CD4-positive, CD25-positive, alpha-beta regulatory T cell (primary cell): Measurements from ENCODE around the gene SBF1. TPM values are rescaled to one million over a fixed set of nuclear protein-coding genes. Genes with fewer than 3 reads are reported as not detected.

Source experiments
- ATAC-seq, 2 donors: fragments of 150-1000 bp; cut with Tn5 transposase; one replicate each; pipeline ENCODE4 v1.10.0; 2021; ENCODE audit warnings: low read depth in 2 of 2, moderate number of reproducible peaks in 2 of 2, moderate library complexity in 1 of 2
- DNase-seq, 3 donors: peaks; one replicate each; pipeline versions ENCODE4 v3.0.0 to v3.0.0-alpha.2; 2012 to 2022; ENCODE audit warnings: mixed read lengths in 1 of 3
- H3K27ac ChIP-seq: one replicate; pipeline ENCODE4 v1.7.0; 2013; ENCODE audit warnings: mild to moderate bottlenecking, low read length; ENCODE audit not compliant: insufficient read depth, poor library complexity, severe bottlenecking
- H3K27me3 ChIP-seq: one replicate; pipeline ENCODE4 v1.7.0; 2013; ENCODE audit warnings: low read length; ENCODE audit not compliant: control insufficient read depth, insufficient read depth
- H3K36me3 ChIP-seq: one replicate; pipeline ENCODE4 v1.7.0; 2013; ENCODE audit warnings: mild to moderate bottlenecking, low read length, moderate library complexity; ENCODE audit not compliant: control insufficient read depth, insufficient read depth
- H3K4me1 ChIP-seq: 2 replicates; pipeline ENCODE4 v1.7.0; 2013; ENCODE audit warnings: mild to moderate bottlenecking, low read length; ENCODE audit not compliant: insufficient read depth, control insufficient read depth, poor library complexity, severe bottlenecking
- H3K4me3 ChIP-seq: one replicate; pipeline ENCODE4 v1.7.0; 2013; ENCODE audit warnings: low read depth, mild to moderate bottlenecking, low read length, moderate library complexity
- H3K9me3 ChIP-seq, 2 experiments: 1 replicate in 1 of 2; 2 replicates in 1 of 2; pipeline ENCODE4 v1.7.0; 2013; ENCODE audit warnings: low read length in 2 of 2, mild to moderate bottlenecking in 1 of 2, moderate library complexity in 1 of 2; ENCODE audit not compliant: control insufficient read depth in 2 of 2
- H3K27ac Mint-ChIP-seq, 3 donors: one replicate each; pipeline ENCODE4 v1.8.0; 2020 to 2022; ENCODE audit warnings: mild to moderate bottlenecking in 3 of 3, mixed read lengths in 3 of 3, moderate library complexity in 2 of 3
- H3K27me3 Mint-ChIP-seq: one replicate; pipeline ENCODE4 v1.8.0; 2022; ENCODE audit warnings: mild to moderate bottlenecking, mixed read lengths
- H3K36me3 Mint-ChIP-seq: one replicate; pipeline ENCODE4 v1.8.0; 2020; ENCODE audit warnings: mixed read lengths
- H3K4me1 Mint-ChIP-seq, 4 donors: one replicate each; pipeline ENCODE4 v1.8.0; 2020 to 2022; ENCODE audit warnings: mixed read lengths in 4 of 4, mild to moderate bottlenecking in 1 of 4
- H3K4me3 Mint-ChIP-seq, 4 donors: one replicate each; pipeline ENCODE4 v1.8.0; 2020 to 2022; ENCODE audit warnings: mild to moderate bottlenecking in 4 of 4, mixed read lengths in 4 of 4, moderate library complexity in 3 of 4
- H3K9me3 Mint-ChIP-seq, 7 donors: one replicate each; pipeline ENCODE4 v1.8.0; 2020 to 2022; ENCODE audit warnings: mixed read lengths in 7 of 7, mild to moderate bottlenecking in 3 of 7, moderate library complexity in 2 of 7
- polyA plus RNA-seq, 4 donors: library from polyadenylated mRNA; unstranded; fragments of 300-500 nt; fragmentation: Illumina TruSeq; gene quantifications; one replicate each; pipeline ENCODE4 v1.2.3, GENCODE V29; 2021
- total RNA-seq: library from RNA; stranded (reverse); gene quantifications from one replicate; pipeline ENCODE4 v1.2.3, GENCODE V29; 2022

SBF1 gene
- total and polyA plus RNA-seq, 5 donors from 2014 or later, result 16.2 to 220 (median 18.0) TPM

DNA sequence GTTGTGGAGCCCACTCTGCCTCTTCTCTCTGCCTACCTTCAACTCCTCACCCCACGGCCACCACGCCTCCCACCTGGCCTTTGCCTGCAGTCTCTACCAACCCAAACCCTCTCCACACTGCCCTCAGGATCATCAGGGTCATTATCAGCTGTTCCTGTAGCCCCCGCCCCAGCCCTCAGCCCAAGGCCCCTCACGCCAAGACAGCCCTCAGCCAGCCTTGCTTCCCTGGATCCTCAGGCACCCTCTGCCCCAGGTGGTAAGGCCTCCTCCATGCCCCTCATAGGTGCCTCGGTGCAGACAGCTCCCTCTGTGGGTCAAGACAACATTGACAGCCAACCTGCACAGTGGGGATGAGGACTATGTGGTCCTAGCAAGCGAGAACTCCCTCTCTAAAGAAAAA lies 1.7 kb downstream of the SBF1 start:
- peak overlapping the region; percentile 85 for H3K4me3 ChIP-seq
- no peak for ATAC-seq

GRCh38 chr22:50471962-50472361 lies 2.9 kb downstream of the SBF1 start:
- Mint-ChIP-seq H3K4me3 (peak overlapping the region; percentile 90 to 98 (median 96)), H3K36me3 (peaks cover 6% of the 10 kb centered on the region), H3K9me3 (no peaks in the 10 kb centered on the region), H3K27me3 (no peaks in the 10 kb centered on the region), H3K27ac (peak overlapping the region; percentile 78 to 93 (median 88)), H3K4me1 (peaks cover 0 to 72% (median 34%) of the 10 kb centered on the region in 4 donors)
- Histone ChIP-seq H3K27me3 (no peaks in the 10 kb centered on the region), H3K27ac (peak overlapping the region; percentile 86), H3K9me3 (no peaks in the 10 kb centered on the region), H3K4me1 (peaks cover 69% of the 10 kb centered on the region), H3K4me3 (peak overlapping the region; percentile 57), H3K36me3 (peaks cover 11% of the 10 kb centered on the region)
- DNase-seq, result no peak
- ATAC-seq, result no peak

More for the DNA sequence above, 1.7 kb downstream of the SBF1 start:
- H3K27me3 ChIP-seq, result no peaks in the 10 kb centered on the region
- H3K4me1 Mint-ChIP-seq, result peaks cover 0 to 67% (median 33%) of the 10 kb centered on the region in 4 donors
- peaks cover under 1% of the 10 kb centered on the region for H3K36me3 ChIP-seq
- H3K9me3 Mint-ChIP-seq, result no peaks in the 10 kb centered on the region
- peaks cover 69% of the 10 kb centered on the region for H3K4me1 ChIP-seq
- peaks cover 5% of the 10 kb centered on the region for H3K36me3 Mint-ChIP-seq
- DNase-seq, result peak; percentile 44 to 76 (median 55)
- no peaks in the 10 kb centered on the region for H3K27me3 Mint-ChIP-seq
- H3K27ac ChIP-seq, result peak overlapping the region; percentile 86
- peak overlapping the region; percentile 93 to 99 (median 97) for H3K27ac Mint-ChIP-seq
- no peaks in the 10 kb centered on the region for H3K9me3 ChIP-seq
- H3K4me3 Mint-ChIP-seq, result peak overlapping the region; percentile 95 to 98 (median 97)

DNA sequence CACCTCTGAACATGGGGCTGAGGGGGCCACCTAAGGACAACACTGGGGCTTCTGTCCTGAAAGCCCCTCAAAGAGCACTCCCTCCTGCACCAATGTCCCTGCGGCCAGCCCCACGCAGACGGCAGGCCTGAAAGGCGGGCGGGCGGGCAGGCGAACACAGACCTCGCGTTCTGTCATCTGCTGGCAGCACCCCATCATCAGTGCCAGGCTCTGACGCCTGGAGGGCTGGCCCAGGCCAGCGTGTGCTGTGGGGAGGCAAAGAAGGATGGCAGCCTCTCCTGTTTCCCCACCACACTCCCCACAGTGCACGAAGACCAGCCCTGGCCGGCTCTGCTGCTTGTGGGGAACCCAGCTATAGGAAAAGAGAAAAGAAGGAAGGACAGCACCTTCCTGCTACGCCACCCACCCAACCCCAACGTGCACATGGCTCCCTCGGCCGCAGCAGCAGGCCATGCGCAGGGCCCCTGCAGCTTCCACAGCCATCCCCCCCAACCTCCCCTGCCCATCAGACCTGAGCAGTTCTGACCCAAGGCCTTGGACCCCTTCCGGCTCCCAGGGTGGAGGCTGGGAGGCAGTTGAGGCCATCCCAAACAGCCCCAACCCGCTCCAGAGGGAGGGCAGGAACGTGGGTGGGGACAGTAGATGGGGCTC lies 3.5 kb downstream of the SBF1 start:
- Mint-ChIP-seq H3K4me3 (peak overlapping the region; percentile 90 to 98 (median 96)), H3K27ac (peak overlapping the region; percentile 93 to 96 (median 94)), H3K27me3 (no peaks in the 10 kb centered on the region), H3K9me3 (no peaks in the 10 kb centered on the region), H3K36me3 (peaks cover 9% of the 10 kb centered on the region), H3K4me1 (peaks cover 0 to 78% (median 35%) of the 10 kb centered on the region in 4 donors)
- peaks cover 17% of the 10 kb centered on the region for H3K36me3 ChIP-seq
- ATAC-seq, result no peak
- H3K4me3 ChIP-seq, result no peak overlapping the region
- H3K27ac ChIP-seq, result peak overlapping the region; percentile 86
- no peak for DNase-seq
- no peaks in the 10 kb centered on the region for H3K9me3 ChIP-seq
- H3K27me3 ChIP-seq, result no peaks in the 10 kb centered on the region
- H3K4me1 ChIP-seq, result peaks cover 69% of the 10 kb centered on the region

DNA sequence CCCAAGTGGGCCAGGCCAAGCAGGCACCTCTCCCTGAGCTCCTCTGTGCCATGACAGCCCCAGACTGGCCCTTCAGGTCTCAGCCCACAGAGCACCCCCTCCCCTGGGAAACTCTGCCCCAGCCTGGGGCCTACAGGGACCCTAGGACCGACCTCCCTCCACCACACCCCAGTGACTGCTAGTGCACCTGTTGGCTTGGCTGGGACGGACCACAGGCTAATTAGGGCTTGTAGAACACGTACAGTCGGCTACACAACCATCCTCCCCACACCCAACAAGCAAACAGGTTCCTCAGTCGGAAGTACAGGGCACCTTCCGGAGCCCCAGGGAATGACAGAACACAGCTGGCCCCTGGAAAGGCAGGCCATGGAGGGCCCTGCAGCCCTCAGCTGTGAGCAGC lies 4.3 kb downstream of the SBF1 start:
- Mint-ChIP-seq H3K9me3 (no peaks in the 10 kb centered on the region), H3K27ac (peak overlapping the region; percentile 92 to 96 (median 94)), H3K4me1 (peaks cover 0 to 76% (median 34%) of the 10 kb centered on the region in 4 donors), H3K27me3 (no peaks in the 10 kb centered on the region), H3K36me3 (peaks cover 9% of the 10 kb centered on the region), H3K4me3 (peak overlapping the region; percentile 83 to 98 (median 92))
- Histone ChIP-seq H3K4me3 (peak overlapping the region; percentile 51), H3K36me3 (peaks cover 25% of the 10 kb centered on the region), H3K9me3 (no peaks in the 10 kb centered on the region), H3K27ac (peak overlapping the region; percentile 86), H3K4me1 (peaks cover 68% of the 10 kb centered on the region), H3K27me3 (no peaks in the 10 kb centered on the region)
- DNase-seq (peak in 1 of 3 donors; percentile 47), ATAC-seq (no peak)

GRCh38 chr22:50469377-50470305 lies 5.2 kb downstream of the SBF1 start:
- H3K9me3 Mint-ChIP-seq, result no peaks in the 10 kb centered on the region
- ATAC-seq, result peak; percentile 89 to 92
- peak; percentile 96 to 100 (median 97) for DNase-seq
- no peaks in the 10 kb centered on the region for H3K27me3 Mint-ChIP-seq
- Histone ChIP-seq H3K27me3 (no peaks in the 10 kb centered on the region), H3K27ac (peak overlapping the region; percentile 86), H3K4me3 (peak overlapping the region; percentile 51), H3K36me3 (peaks cover 33% of the 10 kb centered on the region), H3K4me1 (peaks cover 62% of the 10 kb centered on the region), H3K9me3 (no peaks in the 10 kb centered on the region)
- peaks cover 0 to 72% (median 33%) of the 10 kb centered on the region in 4 donors for H3K4me1 Mint-ChIP-seq
- peaks cover 9% of the 10 kb centered on the region for H3K36me3 Mint-ChIP-seq
- peak overlapping the region; percentile 83 to 98 (median 92) for H3K4me3 Mint-ChIP-seq
- peak overlapping the region; percentile 92 to 96 (median 94) for H3K27ac Mint-ChIP-seq

DNA sequence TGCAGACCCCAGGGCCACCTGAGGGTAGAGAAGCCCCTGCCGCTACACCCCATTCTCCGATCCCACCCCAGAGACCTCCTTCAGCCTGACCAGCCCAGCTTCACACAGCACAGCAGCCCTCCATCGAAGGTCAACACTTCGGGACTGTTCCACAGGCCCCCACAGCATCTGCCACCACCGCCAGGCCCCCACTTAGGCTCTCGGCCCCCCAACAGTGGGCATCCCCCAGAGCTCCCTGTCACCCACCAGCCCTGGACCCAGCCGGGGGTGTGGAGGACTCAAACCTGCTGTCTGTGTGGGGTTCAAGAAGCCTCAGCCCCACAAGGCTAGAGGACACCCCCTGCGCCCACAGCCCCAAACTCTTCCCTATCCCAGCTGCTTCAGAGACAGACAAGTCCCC lies 6.2 kb downstream of the SBF1 start:
- DNase-seq, result no peak
- peaks cover 12% of the 10 kb centered on the region for H3K36me3 Mint-ChIP-seq
- no peaks in the 10 kb centered on the region for H3K27me3 Mint-ChIP-seq

DNA sequence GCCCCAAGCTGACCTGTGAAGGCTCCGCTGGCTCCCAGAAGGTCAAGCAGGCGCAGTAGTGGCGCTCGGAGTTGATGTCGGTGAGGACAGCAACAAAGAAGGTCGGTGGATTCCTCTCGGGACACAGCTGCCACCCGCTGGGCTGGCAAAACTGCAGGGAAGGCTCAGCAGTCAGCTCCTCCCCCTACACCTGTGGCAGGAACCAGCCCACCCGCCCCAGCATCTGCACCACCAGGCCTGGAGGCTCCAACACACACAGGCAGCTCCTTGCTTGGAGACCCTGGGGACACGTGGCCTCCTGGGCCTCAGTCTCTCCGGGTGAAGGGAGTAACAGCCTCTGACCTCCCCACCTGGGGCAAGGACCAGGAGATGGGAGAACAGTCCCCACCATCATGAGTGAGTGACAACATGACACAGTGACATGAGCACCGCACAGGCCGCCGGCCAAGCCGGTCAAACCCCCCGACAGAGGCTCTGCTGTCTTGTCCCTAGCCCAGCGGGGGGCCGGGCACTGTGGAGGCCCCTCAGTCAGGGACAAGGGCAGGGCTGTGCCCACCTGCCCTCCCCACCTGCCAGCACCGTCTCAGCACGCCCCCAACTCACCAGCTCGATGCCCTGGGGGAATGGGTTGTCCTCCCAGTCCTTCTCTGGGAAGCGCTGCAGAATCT lies 6.9 kb downstream of the SBF1 start:
- Mint-ChIP-seq H3K4me1 (peaks cover 0 to 59% (median 24%) of the 10 kb centered on the region in 4 donors), H3K27me3 (no peaks in the 10 kb centered on the region), H3K4me3 (peak overlapping the region in 3 of 4 donors; percentile 77 to 98 (median 95)), H3K36me3 (peaks cover 11% of the 10 kb centered on the region), H3K9me3 (no peaks in the 10 kb centered on the region), H3K27ac (peak overlapping the region in 2 of 3 donors; percentile 26 to 92)
- H3K9me3 ChIP-seq, result no peaks in the 10 kb centered on the region
- peaks cover 49% of the 10 kb centered on the region for H3K4me1 ChIP-seq
- no peak for ATAC-seq
- peaks cover 49% of the 10 kb centered on the region for H3K36me3 ChIP-seq
- peak overlapping the region; percentile 86 for H3K27ac ChIP-seq
- no peak for DNase-seq
- H3K4me3 ChIP-seq, result no peak overlapping the region
- H3K27me3 ChIP-seq, result no peaks in the 10 kb centered on the region

More for the DNA sequence above, 6.2 kb downstream of the SBF1 start:
- H3K27me3 ChIP-seq, result no peaks in the 10 kb centered on the region
- H3K4me1 Mint-ChIP-seq, result peaks cover 0 to 67% (median 31%) of the 10 kb centered on the region in 4 donors
- no peaks in the 10 kb centered on the region for H3K9me3 ChIP-seq
- H3K27ac ChIP-seq, result peak overlapping the region; percentile 86
- H3K27ac Mint-ChIP-seq, result peak overlapping the region; percentile 92 to 96 (median 94)
- H3K4me3 Mint-ChIP-seq, result peak overlapping the region; percentile 83 to 98 (median 92)
- H3K4me3 ChIP-seq, result peak overlapping the region; percentile 32
- H3K9me3 Mint-ChIP-seq, result no peaks in the 10 kb centered on the region
- no peak for ATAC-seq
- H3K36me3 ChIP-seq, result peaks cover 42% of the 10 kb centered on the region
- H3K4me1 ChIP-seq, result peaks cover 56% of the 10 kb centered on the region
